NCI-H1417 treated with DMSO at 0.1 percent for 48 hours (cell line): Measurements from ENCODE around the gene TMEM229B.

Source experiments
- DNase-seq: peaks from one replicate; lab custom pipeline; 2025; lab: John Stamatoyannopoulos, UW

The TMEM229B gene

GRCh38 chr14:67515386-67516079 lies 27.0 kb upstream of the TMEM229B start:
- no peak for DNase-seq

- no peak for DNase-seq
Observed at GRCh38 chr14:67514650-67515385, 26.3 kb upstream of the TMEM229B start.

GRCh38 chr14:67514203-67514607 lies 25.7 kb upstream of the TMEM229B start:
- DNase-seq = no peak

- DNase-seq = no peak
Observed at GRCh38 chr14:67513631-67514108, 25.1 kb upstream of the TMEM229B start.

- no peak for DNase-seq
Observed at GRCh38 chr14:67512463-67513310, 24.2 kb upstream of the TMEM229B start.

GRCh38 chr14:67510836-67511235 lies 22.3 kb upstream of the TMEM229B start:
- DNase-seq = no peak

GRCh38 chr14:67510121-67510520 lies 21.6 kb upstream of the TMEM229B start:
- no peak for DNase-seq

- DNase-seq = no peak
Observed at GRCh38 chr14:67508956-67509355, 20.4 kb upstream of the TMEM229B start.

GRCh38 chr14:67505254-67505653 lies 16.7 kb upstream of the TMEM229B start:
- no peak for DNase-seq

GRCh38 chr14:67503331-67503730 lies 14.8 kb upstream of the TMEM229B start:
- DNase-seq = no peak

- no peak for DNase-seq
Observed at GRCh38 chr14:67502867-67503266, 14.3 kb upstream of the TMEM229B start.

GRCh38 chr14:67501670-67502069 lies 13.1 kb upstream of the TMEM229B start:
- DNase-seq = no peak

- no peak for DNase-seq
Observed at GRCh38 chr14:67500981-67501380, 12.5 kb upstream of the TMEM229B start.

GRCh38 chr14:67497716-67498115 lies 9.2 kb upstream of the TMEM229B start:
- DNase-seq = no peak

GRCh38 chr14:67497216-67497615 lies 8.7 kb upstream of the TMEM229B start:
- no peak for DNase-seq

- no peak for DNase-seq
Observed at GRCh38 chr14:67495827-67496226, 7.3 kb upstream of the TMEM229B start.

GRCh38 chr14:67493092-67493717 lies 4.7 kb upstream of the TMEM229B start:
- no peak for DNase-seq

- no peak for DNase-seq
Observed at GRCh38 chr14:67492538-67492937, 4.0 kb upstream of the TMEM229B start.

GRCh38 chr14:67491741-67492507 lies 3.4 kb upstream of the TMEM229B start:
- DNase-seq = no peak

GRCh38 chr14:67491285-67491684 lies 2.8 kb upstream of the TMEM229B start:
- no peak for DNase-seq

GRCh38 chr14:67490196-67490595 lies 1.7 kb upstream of the TMEM229B start:
- no peak for DNase-seq
